VCaP (cell line): ENCODE data around the gene LEMD2.
"Not testable (repeated sequence)": the region's sequence is repeated elsewhere in the genome, so short reads cannot be mapped to it uniquely, and the experiment has no call there.

Experiments
- H3K27ac ChIP-seq: fragments of 450-650 bp; 2 replicates; pipeline ENCODE4 v1.5.1; 2017
- CTCF ChIP-seq: fragments of 450-650 bp; conservative IDR thresholded peaks from 2 replicates; pipeline ENCODE4 v1.5.1; 2017; ENCODE audit warnings: mild to moderate bottlenecking, moderate library complexity

The LEMD2 gene

GRCh38 chr6:33788694-33789549 lies at the start of gene LEMD2:
TSS of gene LEMD2 (minus strand) at chr6:33789130. CDS start at chr6:33789116, 14 bp downstream.
- H3K27ac ChIP-seq = peak within 1 kb of the TSS; percentile 99
- TF ChIP-seq CTCF = peak; percentile 2; the same call in 1 of the 2 replicates

- TF ChIP-seq CTCF = no peak
- H3K27ac ChIP-seq = no peak overlapping the region
These were observed 49.2 kb upstream of the LEMD2 start for GRCh38 chr6:33837971-33838665.

- TF ChIP-seq CTCF = no peak
- no peak overlapping the region for H3K27ac ChIP-seq
These were observed 48.0 kb upstream of the LEMD2 start for GRCh38 chr6:33836806-33837469.

GRCh38 chr6:33834401-33835392 lies 45.8 kb upstream of the LEMD2 start:
- peak overlapping the region; percentile 14 for H3K27ac ChIP-seq
- no peak for TF ChIP-seq CTCF

GRCh38 chr6:33833599-33833998 lies 44.7 kb upstream of the LEMD2 start:
- no peak for TF ChIP-seq CTCF
- peak overlapping the region; percentile 14 for H3K27ac ChIP-seq

GRCh38 chr6:33832831-33833230 lies 43.9 kb upstream of the LEMD2 start:
- not testable (repeated sequence) for H3K27ac ChIP-seq

- peak overlapping the region; percentile 54 for H3K27ac ChIP-seq
These were observed 42.8 kb upstream of the LEMD2 start for GRCh38 chr6:33831725-33832124.
